HG03196 (cell line): ENCODE measurements around the gene SAE1.
A peak's percentile ranks its signal among the peaks of the same experiment; 100 is the strongest.

ENCODE experiments used
- ATAC-seq: cut with Tn5 transposase; IDR thresholded peaks from one replicate; pipeline ENCODE4 v1.9.1; 2021; ENCODE audit not compliant: unreplicated experiment

Gene SAE1

GRCh38 chr19:47105874-47106273, 24.8 kb upstream of the SAE1 start:
- no peak for ATAC-seq

- no peak for ATAC-seq
Observed at GRCh38 chr19:47106821-47107201, 23.8 kb upstream of the SAE1 start.

GRCh38 chr19:47107202-47107952, 23.3 kb upstream of the SAE1 start:
- no peak for ATAC-seq

DNA sequence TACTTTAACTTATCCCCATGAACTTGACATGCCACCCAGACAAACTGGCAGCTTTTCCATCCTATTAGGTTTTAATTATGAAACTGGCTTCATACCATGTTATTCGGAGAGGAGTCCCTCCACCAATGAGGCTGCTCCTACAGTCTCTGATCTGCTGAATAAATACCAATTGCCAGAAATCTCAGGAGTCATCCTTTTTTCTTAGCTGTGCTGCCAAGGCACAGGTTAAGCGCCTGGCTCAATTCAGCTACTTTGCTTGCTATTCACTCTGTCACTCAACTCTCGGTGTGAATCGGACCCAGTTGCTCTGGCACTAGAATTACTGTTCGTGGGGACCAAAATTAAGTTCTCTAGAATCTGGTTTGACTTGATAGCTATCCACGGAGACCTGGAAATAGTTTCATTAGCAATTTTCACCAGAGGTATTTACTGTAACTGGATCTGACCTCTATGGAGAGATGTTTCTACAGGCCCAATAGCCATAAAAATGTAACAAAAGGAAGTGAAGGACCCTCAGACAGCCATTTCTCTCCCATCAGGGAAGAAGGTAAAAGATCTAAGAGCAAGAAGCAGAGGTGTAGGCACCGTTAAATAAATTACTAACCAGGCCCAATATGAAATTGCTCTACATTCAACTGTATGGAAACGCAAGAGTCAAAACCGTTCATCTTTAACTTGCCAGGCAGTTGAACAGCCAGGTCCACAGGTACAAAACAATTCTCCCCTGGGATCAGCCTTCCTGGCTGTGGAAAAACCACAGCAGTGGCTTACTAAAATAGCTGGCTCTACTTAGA, 22.5 kb upstream of the SAE1 start:
- no peak for ATAC-seq

DNA sequence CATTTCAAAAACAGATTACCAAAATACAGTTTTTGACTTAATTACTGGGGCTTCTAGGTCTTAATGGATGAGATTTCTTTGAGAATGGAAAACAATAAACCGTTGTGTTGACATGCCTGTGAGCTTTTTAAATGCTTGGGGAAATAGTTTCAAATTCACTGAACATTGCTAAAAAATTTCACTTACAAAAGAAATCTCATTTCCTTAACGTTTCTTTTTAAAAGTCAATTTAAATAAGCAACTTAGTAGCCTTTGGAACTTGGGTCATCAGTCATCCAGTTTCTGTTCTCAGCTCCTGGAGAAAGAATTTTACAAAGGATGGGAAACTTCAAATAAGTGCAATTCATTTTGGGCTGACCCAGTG, 21.5 kb upstream of the SAE1 start:
- ATAC-seq: no peak

DNA sequence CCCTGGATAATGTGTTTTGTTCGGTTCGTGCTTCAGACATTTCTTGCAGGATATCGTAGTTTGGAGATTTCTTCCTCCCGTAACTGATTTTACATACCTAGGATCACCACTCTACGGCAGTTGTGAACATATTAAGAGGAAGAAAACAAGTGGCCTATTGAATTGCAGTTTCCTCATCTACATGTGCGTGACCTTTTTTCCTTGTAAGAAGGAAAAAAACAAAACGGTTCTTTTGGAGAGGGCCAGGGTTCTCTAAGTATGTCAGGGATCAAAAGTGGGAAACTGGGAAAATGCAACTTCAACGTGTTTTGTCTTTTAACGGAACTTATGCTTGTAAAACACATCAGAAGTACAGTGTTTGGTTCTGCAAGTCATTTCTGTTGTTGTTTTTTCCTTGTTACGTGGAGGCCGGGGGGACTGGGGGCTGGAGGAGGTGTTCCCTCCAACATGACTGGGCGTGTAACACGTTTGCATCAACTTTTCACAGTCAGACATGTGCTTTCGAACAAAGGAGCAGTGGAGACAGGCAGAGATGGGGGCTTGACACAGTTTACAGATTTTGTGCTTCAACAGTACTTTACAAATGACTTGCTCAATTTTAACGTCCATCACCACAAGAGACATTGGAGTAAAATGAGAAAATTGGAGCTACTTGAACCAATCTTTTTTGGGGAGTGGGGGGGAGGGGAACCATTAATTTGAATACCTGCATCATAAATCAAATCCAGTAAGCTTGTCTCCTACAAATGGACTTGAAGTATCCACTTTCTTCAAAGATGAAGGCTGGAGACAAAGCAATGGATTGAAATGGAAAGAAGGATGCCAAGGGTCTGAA, 20.9 kb upstream of the SAE1 start:
- no peak for ATAC-seq

DNA sequence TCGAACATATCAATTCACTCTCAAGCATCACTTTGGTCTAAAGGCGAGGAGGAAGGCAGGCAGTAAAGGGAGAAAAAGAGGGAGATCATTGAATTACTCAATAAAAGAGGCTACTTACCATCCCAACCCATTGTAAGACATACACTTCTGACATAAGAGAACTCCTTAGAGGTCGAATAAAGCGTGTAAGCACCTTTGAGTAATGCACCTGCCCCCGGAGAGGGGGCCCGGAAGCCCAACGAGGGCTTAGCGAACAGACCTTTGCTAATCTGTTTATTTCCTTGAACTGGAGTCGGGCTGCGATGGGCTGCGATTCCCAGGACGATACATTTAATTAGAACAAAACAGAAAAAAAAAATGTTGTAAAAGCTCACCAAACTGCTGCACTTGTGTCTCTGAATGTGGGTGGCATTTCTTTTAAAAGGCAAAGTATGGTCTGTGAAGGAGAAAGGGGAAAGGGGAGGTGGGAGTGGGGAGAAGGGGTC, 20.1 kb upstream of the SAE1 start:
- ATAC-seq: no peak

DNA sequence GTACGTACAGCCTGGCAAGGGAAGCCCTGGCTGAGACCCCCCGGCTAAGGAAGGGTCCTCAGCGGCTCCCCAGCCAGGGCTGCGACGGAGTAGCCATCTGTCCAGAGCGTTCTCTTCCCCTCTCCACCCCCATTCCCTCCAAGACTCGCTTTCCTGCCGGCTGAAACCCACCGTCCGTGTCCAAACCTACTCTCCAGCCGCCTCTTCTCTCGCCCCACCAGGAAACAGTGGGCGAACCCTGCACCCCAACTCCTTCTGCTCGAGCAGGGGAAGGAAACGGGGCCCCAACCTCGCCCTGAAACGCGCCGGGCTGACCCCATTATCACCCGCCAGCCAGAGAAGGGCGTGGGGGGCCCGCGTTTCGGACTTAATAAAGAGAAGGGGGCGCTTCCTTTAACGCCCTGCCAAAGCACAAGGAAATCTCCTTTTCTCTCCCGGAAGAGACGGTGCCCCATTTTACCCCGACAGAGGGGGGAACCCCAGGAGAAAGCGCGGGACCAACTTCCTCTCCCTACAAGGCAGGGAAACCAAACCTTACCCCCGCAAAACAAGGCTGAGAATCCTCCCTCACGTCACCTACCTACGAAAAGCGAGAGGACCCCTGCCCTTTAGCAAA, 19.5 kb upstream of the SAE1 start:
- ATAC-seq: no peak

DNA sequence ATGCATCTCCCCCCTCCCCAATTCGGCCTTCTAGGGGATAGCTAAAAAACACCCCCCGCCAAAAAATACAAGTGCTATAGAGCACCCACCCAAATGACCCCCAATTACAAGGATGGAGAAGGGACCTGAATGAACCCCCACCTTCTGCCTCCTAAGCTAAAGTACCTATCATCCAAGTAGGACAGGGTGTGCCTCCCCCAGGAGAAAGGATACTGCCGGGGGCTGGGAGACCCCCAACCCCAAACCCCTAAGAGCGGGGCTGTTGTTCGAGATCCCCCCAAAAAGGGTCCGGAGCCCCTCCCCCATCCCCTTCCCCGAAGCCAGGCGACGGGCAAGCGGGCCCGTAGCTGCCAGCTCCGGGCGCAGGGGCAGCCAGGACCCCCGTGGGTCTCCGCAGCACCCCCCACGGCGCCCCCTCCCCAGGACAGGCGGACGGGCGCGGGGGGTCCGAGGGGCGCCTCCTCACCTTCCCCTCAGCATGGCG, 18.9 kb upstream of the SAE1 start:
- no peak for ATAC-seq

GRCh38 chr19:47112166-47112996, 18.3 kb upstream of the SAE1 start:
- peak; percentile 22 for ATAC-seq

GRCh38 chr19:47112997-47113849, 17.4 kb upstream of the SAE1 start, which contains the start of gene ZC3H4:
TSS of gene ZC3H4 (minus strand) at chr19:47113776. CDS start at chr19:47112584, 1,192 bp downstream.
- peak; percentile 83 for ATAC-seq

GRCh38 chr19:47113850-47114651, 16.6 kb upstream of the SAE1 start:
- no peak for ATAC-seq

DNA sequence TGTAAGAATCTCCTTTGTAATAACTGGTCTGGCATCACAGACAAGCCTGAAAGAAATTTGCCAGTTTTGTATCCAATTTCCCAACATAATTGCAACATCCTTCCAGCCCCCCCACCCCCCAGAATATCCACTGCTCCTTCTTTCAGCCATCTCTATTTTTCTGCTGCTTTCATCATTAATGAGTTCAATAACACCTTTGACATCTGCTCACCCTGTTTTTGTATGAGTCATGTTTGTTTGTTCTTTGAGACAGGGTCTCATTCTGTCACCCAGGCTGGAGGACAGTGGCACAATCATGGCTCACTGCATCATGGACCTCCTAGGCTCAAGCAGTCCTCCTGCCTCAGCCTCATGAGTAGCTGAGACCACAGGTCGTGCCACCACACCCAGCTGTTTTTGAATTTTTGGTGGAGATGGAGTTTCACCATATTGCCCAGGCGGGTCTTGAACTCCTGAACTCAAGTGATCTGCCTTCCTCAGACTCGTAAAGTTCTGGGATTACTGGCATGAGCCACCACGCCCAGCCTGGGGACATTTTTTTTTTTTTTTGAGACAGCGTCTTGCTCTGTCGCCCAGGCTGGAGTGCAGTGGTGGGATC, 10.1 kb upstream of the SAE1 start:
- ATAC-seq: no peak

GRCh38 chr19:47122359-47123335, 8.0 kb upstream of the SAE1 start:
- no peak for ATAC-seq

DNA sequence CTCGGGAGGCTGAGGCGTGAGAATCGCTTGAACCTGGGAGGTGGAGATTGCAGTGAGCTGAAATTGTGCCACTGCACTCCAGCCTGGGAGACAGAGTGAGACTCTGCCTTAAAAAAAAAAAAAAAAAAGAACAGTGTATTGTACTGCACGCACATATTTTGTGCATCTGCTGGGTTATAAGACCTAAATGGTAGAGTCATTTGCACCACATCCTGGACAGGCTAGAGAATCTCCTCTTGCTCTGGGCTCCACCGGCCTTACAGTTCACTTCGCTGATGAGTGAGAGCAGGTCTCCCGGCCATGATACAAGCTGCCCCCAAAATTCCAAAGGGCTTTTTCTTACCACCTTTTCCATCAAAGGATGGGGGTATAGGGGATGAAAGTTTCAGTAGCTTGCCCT, 7.2 kb upstream of the SAE1 start:
- ATAC-seq: no peak

GRCh38 chr19:47124937-47125668, 5.5 kb upstream of the SAE1 start:
- ATAC-seq: no peak
